ENCODE data around the gene ANKMY1. TPM values are rescaled to one million over a fixed set of nuclear protein-coding genes. Genes with fewer than 3 reads are reported as not detected.

Gene ANKMY1
- total RNA-seq, 1 donor from 2014 or later, result 13.0 TPM

- Mint-ChIP-seq H3K4me3 (no peak overlapping the region), H3K4me1 (peaks cover 22% of the 10 kb centered on the region)
These were observed 20.3 kb upstream of the ANKMY1 start for GRCh38 chr2:240578110-240578450.

GRCh38 chr2:240577281-240578109 is 19.7 kb upstream of the ANKMY1 start:
- peaks cover 18% of the 10 kb centered on the region for H3K4me1 Mint-ChIP-seq
- H3K27ac Mint-ChIP-seq (ENCODE audit: unreplicated experiment), result no peak overlapping the region
- H3K27me3 Mint-ChIP-seq (ENCODE audit: low read depth), result no peaks in the 10 kb centered on the region

More at GRCh38 chr2:240578110-240578450, 20.3 kb upstream of the ANKMY1 start:
- peaks cover 5% of the 10 kb centered on the region for H3K36me3 Mint-ChIP-seq (ENCODE audit: low read depth)
- H3K27ac Mint-ChIP-seq (ENCODE audit: unreplicated experiment), result no peak overlapping the region
- H3K9me3 Mint-ChIP-seq, result no peaks in the 10 kb centered on the region
- DNase-seq (ENCODE audit: low read depth, low spot score), result no peak
- TF ChIP-seq, protein P1, sequence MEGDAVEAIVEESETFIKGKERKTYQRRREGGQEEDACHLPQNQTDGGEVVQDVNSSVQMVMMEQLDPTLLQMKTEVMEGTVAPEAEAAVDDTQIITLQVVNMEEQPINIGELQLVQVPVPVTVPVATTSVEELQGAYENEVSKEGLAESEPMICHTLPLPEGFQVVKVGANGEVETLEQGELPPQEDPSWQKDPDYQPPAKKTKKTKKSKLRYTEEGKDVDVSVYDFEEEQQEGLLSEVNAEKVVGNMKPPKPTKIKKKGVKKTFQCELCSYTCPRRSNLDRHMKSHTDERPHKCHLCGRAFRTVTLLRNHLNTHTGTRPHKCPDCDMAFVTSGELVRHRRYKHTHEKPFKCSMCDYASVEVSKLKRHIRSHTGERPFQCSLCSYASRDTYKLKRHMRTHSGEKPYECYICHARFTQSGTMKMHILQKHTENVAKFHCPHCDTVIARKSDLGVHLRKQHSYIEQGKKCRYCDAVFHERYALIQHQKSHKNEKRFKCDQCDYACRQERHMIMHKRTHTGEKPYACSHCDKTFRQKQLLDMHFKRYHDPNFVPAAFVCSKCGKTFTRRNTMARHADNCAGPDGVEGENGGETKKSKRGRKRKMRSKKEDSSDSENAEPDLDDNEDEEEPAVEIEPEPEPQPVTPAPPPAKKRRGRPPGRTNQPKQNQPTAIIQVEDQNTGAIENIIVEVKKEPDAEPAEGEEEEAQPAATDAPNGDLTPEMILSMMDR (conservative IDR thresholded peaks at IDR 0.05), result no peak
- no peaks in the 10 kb centered on the region for H3K27me3 Mint-ChIP-seq (ENCODE audit: low read depth)

GRCh38 chr2:240576436-240577205 is 18.8 kb upstream of the ANKMY1 start:
- H3K27me3 Mint-ChIP-seq (ENCODE audit: low read depth), result no peaks in the 10 kb centered on the region

More at GRCh38 chr2:240577281-240578109, 19.7 kb upstream of the ANKMY1 start:
- H3K4me3 Mint-ChIP-seq, result no peak overlapping the region
- H3K9me3 Mint-ChIP-seq, result no peaks in the 10 kb centered on the region
- TF ChIP-seq, protein P1 (conservative IDR thresholded peaks at IDR 0.05), result no peak
- H3K36me3 Mint-ChIP-seq (ENCODE audit: low read depth), result peaks cover 5% of the 10 kb centered on the region
- DNase-seq (ENCODE audit: low read depth, low spot score), result no peak

DNA sequence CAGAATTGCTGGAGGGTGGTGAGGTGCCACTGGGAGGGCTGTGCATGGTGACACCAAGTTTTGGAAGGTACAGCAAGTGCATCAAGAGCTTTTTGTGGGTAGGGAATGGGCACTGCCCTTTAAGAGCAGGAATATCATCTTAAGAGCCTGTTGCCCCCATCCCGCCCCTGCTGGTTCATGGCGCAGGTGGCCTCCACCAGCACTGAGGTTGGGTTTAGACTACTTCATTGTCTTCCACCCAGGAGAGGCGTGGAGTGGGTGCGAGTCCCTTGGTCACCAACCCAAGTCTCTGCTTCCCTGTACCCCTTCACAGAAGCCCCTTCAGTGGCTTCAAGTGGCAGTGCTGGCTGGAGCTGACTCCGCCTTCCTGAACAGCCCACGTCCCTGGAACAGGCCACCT is 18.2 kb upstream of the ANKMY1 start:
- Mint-ChIP-seq H3K36me3 (ENCODE audit: low read depth) (peaks cover 2% of the 10 kb centered on the region), H3K9me3 (no peaks in the 10 kb centered on the region), H3K27ac (ENCODE audit: unreplicated experiment) (peak overlapping the region; percentile 43), H3K4me3 (no peak overlapping the region), H3K27me3 (ENCODE audit: low read depth) (no peaks in the 10 kb centered on the region), H3K4me1 (peaks cover 9% of the 10 kb centered on the region)
- TF ChIP-seq, protein P1 (conservative IDR thresholded peaks at IDR 0.05), result no peak
- DNase-seq (ENCODE audit: low read depth, low spot score), result no peak

More at GRCh38 chr2:240576436-240577205, 18.8 kb upstream of the ANKMY1 start:
- Mint-ChIP-seq H3K36me3 (ENCODE audit: low read depth) (peaks cover 2% of the 10 kb centered on the region), H3K9me3 (no peaks in the 10 kb centered on the region), H3K4me1 (peaks cover 9% of the 10 kb centered on the region), H3K27ac (ENCODE audit: unreplicated experiment) (no peak overlapping the region), H3K4me3 (no peak overlapping the region)
- TF ChIP-seq, protein P1 (conservative IDR thresholded peaks at IDR 0.05), result no peak
- no peak for DNase-seq (ENCODE audit: low read depth, low spot score)

DNA sequence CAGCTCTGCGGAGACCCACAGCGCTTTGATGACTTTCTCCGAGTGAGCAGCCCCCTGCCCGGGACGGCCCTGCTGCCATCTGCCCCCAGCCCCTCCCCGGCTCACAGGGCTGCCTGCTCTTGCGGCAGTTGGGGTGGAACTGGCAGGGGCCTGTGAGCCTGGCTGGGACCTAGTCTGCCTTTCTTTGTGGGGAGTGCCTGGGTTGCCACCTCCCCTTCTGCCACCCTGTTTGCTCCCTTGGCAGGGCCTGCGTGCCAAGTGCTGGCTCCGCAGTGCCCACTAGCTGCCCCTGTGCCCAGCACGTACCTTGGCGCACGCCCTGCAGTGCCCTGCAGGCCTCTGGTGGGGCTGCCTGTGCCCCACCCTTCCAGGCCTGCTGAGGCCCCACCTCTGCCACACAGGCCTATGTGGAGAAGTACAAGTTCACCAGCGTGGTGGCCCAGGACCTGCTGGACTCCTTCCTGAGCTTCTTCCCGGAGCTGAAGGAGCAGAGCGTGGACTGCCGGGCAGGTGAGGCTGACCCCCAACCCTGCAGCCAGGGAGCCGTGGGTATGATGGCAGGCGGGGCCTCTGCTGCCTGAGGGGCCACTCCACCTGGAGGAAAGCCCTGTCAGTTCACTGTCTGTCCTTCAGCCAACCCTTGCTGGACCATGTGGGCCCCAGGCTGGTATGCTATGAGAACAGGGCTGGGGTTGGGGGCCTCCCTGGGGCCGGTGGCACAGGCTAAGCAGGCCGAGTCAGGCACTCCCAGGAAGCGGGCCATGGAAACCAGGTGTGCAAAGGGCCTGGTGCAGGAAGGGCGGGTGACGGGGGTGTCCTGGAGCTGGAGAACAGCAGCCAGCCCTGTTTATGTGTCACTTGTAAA is 17.5 kb upstream of the ANKMY1 start:
- peak overlapping the region; percentile 43 for H3K27ac Mint-ChIP-seq (ENCODE audit: unreplicated experiment)
- no peaks in the 10 kb centered on the region for H3K9me3 Mint-ChIP-seq
- H3K4me3 Mint-ChIP-seq, result no peak overlapping the region
- H3K36me3 Mint-ChIP-seq (ENCODE audit: low read depth), result no peaks in the 10 kb centered on the region
- H3K4me1 Mint-ChIP-seq, result peaks cover 6% of the 10 kb centered on the region
- TF ChIP-seq, protein P1 (conservative IDR thresholded peaks at IDR 0.05), result no peak
- no peaks in the 10 kb centered on the region for H3K27me3 Mint-ChIP-seq (ENCODE audit: low read depth)
- DNase-seq (ENCODE audit: low read depth, low spot score), result no peak

Data from neural crest cell (in vitro differentiated cells).